ENCODE measurements around the gene HLA-DRA.

The HLA-DRA gene

GRCh38 chr6:32483968-32484613 lies 44.4 kb downstream of the HLA-DRA start:
- H3K9me2 ChIP-seq (replicated peaks; ENCODE audit: insufficient read depth, low read length) = no peaks in the 10 kb centered on the region
- no peak for DNase-seq
- no peaks in the 10 kb centered on the region for H3K27me3 ChIP-seq (replicated peaks; ENCODE audit: insufficient read depth, low read length)
- no peak overlapping the region for H3K9ac ChIP-seq (ENCODE audit: low read length)
- no peaks in the 10 kb centered on the region for H4K20me1 ChIP-seq (ENCODE audit: insufficient read depth, low read length)
- H3K27ac ChIP-seq (ENCODE audit: low read length) = no peak overlapping the region
- no peak overlapping the region for H2AFZ ChIP-seq (ENCODE audit: low read length)
- H3K36me3 ChIP-seq (replicated peaks; ENCODE audit: insufficient read depth, low read length) = no peaks in the 10 kb centered on the region
- H3K4me2 ChIP-seq (ENCODE audit: low read depth, low read length) = no peak overlapping the region
- no peaks in the 10 kb centered on the region for H3F3A ChIP-seq (ENCODE audit: insufficient read depth, low read length)
- H3K79me2 ChIP-seq (ENCODE audit: low read length) = no peaks in the 10 kb centered on the region
- TF ChIP-seq CTCF (IDR thresholded peaks at IDR 0.05; ENCODE audit: low read length) = no peak
- TF ChIP-seq EZH2phosphoT487 (IDR thresholded peaks at IDR 0.05; ENCODE audit: low read length) = no peak
- TF ChIP-seq EZH2 (optimal IDR thresholded peaks at IDR 0.05; ENCODE audit: low read depth, low read length) = no peak
- H3K4me3 ChIP-seq (ENCODE audit: low read length) = no peak overlapping the region
- no peaks in the 10 kb centered on the region for H3K4me1 ChIP-seq (ENCODE audit: low read length)
- no peaks in the 10 kb centered on the region for H3K9me3 ChIP-seq (replicated peaks; ENCODE audit: insufficient read depth, low read length)

GRCh38 chr6:32484614-32484998 lies 44.9 kb downstream of the HLA-DRA start:
- no peak overlapping the region for H2AFZ ChIP-seq (ENCODE audit: low read length)
- no peaks in the 10 kb centered on the region for H3K27me3 ChIP-seq (replicated peaks; ENCODE audit: insufficient read depth, low read length)
- H3K9me3 ChIP-seq (replicated peaks; ENCODE audit: insufficient read depth, low read length) = no peaks in the 10 kb centered on the region
- DNase-seq = no peak
- H3K27ac ChIP-seq (ENCODE audit: low read length) = no peak overlapping the region
- H3K4me1 ChIP-seq (ENCODE audit: low read length) = no peaks in the 10 kb centered on the region
- no peak overlapping the region for H3K9ac ChIP-seq (ENCODE audit: low read length)
- TF ChIP-seq EZH2phosphoT487 (IDR thresholded peaks at IDR 0.05; ENCODE audit: low read length) = no peak
- no peak for TF ChIP-seq CTCF (IDR thresholded peaks at IDR 0.05; ENCODE audit: low read length)
- H3K79me2 ChIP-seq (ENCODE audit: low read length) = no peaks in the 10 kb centered on the region
- H4K20me1 ChIP-seq (ENCODE audit: insufficient read depth, low read length) = no peaks in the 10 kb centered on the region
- no peak overlapping the region for H3K4me2 ChIP-seq (ENCODE audit: low read depth, low read length)
- no peaks in the 10 kb centered on the region for H3F3A ChIP-seq (ENCODE audit: insufficient read depth, low read length)
- H3K9me2 ChIP-seq (replicated peaks; ENCODE audit: insufficient read depth, low read length) = no peaks in the 10 kb centered on the region
- no peak overlapping the region for H3K4me3 ChIP-seq (ENCODE audit: low read length)
- H3K36me3 ChIP-seq (replicated peaks; ENCODE audit: insufficient read depth, low read length) = no peaks in the 10 kb centered on the region

- no peak for DNase-seq
- Histone ChIP-seq H3K4me1 (ENCODE audit: low read length) (no peaks in the 10 kb centered on the region), H3K27ac (ENCODE audit: low read length) (no peak overlapping the region), H3K79me2 (ENCODE audit: low read length) (no peaks in the 10 kb centered on the region), H3K4me3 (ENCODE audit: low read length) (no peak overlapping the region), H2AFZ (ENCODE audit: low read length) (no peak overlapping the region), H3K27me3 (replicated peaks; ENCODE audit: insufficient read depth, low read length) (no peaks in the 10 kb centered on the region), H3K9me3 (replicated peaks; ENCODE audit: insufficient read depth, low read length) (no peaks in the 10 kb centered on the region), H3K9me2 (replicated peaks; ENCODE audit: insufficient read depth, low read length) (no peaks in the 10 kb centered on the region), H3K9ac (ENCODE audit: low read length) (no peak overlapping the region), H4K20me1 (ENCODE audit: insufficient read depth, low read length) (no peaks in the 10 kb centered on the region), H3K36me3 (replicated peaks; ENCODE audit: insufficient read depth, low read length) (no peaks in the 10 kb centered on the region), H3K4me2 (ENCODE audit: low read depth, low read length) (no peak overlapping the region), H3F3A (ENCODE audit: insufficient read depth, low read length) (no peaks in the 10 kb centered on the region)
- TF ChIP-seq EZH2 (optimal IDR thresholded peaks at IDR 0.05; ENCODE audit: low read depth, low read length) (no peak), EZH2phosphoT487 (IDR thresholded peaks at IDR 0.05; ENCODE audit: low read length) (no peak), CTCF (IDR thresholded peaks at IDR 0.05; ENCODE audit: low read length) (no peak)
Observed at GRCh38 chr6:32488083-32488482, 48.4 kb downstream of the HLA-DRA start.
